GM23338 (cell line): ENCODE results near the gene ZCCHC4.

Experiments
- CREB1 ChIP-seq: fragments of 250-450 bp; sonication (Bioruptor Pico); IDR thresholded peaks from 2 replicates; pipeline ENCODE4 v1.5.0; 2020; ENCODE audit warnings: low read depth, mild to moderate bottlenecking, moderate library complexity
- POLR2AphosphoS5 ChIP-seq: IDR thresholded peaks from 2 replicates; pipeline ENCODE4 v1.6.1; 2016; ENCODE audit warnings: antibody characterized with exemption, low read depth
- TF ChIP-seq, protein P1 (sequence below), 2 experiments: fragments of 200-600 bp in 1 of 2; sonication (generic) in 1 of 2; conservative IDR thresholded peaks; 2 replicates each; pipeline versions ENCODE4 v1.5.1 to v1.6.1; 2016 to 2017; ENCODE audit warnings: antibody characterized with exemption in 2 of 2, low read depth in 2 of 2, mild to moderate bottlenecking in 2 of 2, moderate library complexity in 1 of 2
- TF ChIP-seq, protein P2 (sequence below): IDR thresholded peaks from 2 replicates; pipeline ENCODE4 v1.6.1; 2016; ENCODE audit warnings: antibody characterized with exemption
- TF ChIP-seq, protein P3 (sequence below): fragments of 250-450 bp; sonication (Bioruptor Pico); IDR thresholded peaks from 2 replicates; pipeline ENCODE4 v1.5.0; 2020; ENCODE audit warnings: mild to moderate bottlenecking, moderate library complexity

DNA sequence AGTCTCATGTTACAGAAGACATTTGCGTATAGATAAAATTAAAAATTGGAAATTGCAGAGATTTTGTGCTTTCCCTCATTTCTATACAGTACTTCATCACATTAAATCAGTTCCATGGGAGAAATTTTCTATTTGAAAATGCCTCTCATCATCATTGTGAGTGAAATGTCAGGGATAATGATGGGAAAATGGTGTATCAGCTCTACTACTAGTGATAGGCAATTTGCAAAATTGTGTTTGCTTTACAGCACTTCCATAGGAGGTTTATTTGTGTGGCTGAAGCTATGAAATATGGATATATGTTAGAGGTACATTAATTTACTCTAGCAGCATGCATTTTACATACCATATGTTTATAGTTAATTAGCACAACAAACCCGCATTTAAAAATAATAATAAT is 43.5 kb downstream of the ZCCHC4 start:
- TF ChIP-seq, protein P1, sequence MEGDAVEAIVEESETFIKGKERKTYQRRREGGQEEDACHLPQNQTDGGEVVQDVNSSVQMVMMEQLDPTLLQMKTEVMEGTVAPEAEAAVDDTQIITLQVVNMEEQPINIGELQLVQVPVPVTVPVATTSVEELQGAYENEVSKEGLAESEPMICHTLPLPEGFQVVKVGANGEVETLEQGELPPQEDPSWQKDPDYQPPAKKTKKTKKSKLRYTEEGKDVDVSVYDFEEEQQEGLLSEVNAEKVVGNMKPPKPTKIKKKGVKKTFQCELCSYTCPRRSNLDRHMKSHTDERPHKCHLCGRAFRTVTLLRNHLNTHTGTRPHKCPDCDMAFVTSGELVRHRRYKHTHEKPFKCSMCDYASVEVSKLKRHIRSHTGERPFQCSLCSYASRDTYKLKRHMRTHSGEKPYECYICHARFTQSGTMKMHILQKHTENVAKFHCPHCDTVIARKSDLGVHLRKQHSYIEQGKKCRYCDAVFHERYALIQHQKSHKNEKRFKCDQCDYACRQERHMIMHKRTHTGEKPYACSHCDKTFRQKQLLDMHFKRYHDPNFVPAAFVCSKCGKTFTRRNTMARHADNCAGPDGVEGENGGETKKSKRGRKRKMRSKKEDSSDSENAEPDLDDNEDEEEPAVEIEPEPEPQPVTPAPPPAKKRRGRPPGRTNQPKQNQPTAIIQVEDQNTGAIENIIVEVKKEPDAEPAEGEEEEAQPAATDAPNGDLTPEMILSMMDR (conservative IDR thresholded peaks at IDR 0.05; ENCODE audit: low read depth in 2 of 2) = no peak
- no peak for TF ChIP-seq POLR2AphosphoS5
- TF ChIP-seq, protein P2, sequence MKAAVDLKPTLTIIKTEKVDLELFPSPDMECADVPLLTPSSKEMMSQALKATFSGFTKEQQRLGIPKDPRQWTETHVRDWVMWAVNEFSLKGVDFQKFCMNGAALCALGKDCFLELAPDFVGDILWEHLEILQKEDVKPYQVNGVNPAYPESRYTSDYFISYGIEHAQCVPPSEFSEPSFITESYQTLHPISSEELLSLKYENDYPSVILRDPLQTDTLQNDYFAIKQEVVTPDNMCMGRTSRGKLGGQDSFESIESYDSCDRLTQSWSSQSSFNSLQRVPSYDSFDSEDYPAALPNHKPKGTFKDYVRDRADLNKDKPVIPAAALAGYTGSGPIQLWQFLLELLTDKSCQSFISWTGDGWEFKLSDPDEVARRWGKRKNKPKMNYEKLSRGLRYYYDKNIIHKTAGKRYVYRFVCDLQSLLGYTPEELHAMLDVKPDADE = no peak
- no peak for TF ChIP-seq CREB1 (CRISPR knock-in tag)
- TF ChIP-seq, protein P3, sequence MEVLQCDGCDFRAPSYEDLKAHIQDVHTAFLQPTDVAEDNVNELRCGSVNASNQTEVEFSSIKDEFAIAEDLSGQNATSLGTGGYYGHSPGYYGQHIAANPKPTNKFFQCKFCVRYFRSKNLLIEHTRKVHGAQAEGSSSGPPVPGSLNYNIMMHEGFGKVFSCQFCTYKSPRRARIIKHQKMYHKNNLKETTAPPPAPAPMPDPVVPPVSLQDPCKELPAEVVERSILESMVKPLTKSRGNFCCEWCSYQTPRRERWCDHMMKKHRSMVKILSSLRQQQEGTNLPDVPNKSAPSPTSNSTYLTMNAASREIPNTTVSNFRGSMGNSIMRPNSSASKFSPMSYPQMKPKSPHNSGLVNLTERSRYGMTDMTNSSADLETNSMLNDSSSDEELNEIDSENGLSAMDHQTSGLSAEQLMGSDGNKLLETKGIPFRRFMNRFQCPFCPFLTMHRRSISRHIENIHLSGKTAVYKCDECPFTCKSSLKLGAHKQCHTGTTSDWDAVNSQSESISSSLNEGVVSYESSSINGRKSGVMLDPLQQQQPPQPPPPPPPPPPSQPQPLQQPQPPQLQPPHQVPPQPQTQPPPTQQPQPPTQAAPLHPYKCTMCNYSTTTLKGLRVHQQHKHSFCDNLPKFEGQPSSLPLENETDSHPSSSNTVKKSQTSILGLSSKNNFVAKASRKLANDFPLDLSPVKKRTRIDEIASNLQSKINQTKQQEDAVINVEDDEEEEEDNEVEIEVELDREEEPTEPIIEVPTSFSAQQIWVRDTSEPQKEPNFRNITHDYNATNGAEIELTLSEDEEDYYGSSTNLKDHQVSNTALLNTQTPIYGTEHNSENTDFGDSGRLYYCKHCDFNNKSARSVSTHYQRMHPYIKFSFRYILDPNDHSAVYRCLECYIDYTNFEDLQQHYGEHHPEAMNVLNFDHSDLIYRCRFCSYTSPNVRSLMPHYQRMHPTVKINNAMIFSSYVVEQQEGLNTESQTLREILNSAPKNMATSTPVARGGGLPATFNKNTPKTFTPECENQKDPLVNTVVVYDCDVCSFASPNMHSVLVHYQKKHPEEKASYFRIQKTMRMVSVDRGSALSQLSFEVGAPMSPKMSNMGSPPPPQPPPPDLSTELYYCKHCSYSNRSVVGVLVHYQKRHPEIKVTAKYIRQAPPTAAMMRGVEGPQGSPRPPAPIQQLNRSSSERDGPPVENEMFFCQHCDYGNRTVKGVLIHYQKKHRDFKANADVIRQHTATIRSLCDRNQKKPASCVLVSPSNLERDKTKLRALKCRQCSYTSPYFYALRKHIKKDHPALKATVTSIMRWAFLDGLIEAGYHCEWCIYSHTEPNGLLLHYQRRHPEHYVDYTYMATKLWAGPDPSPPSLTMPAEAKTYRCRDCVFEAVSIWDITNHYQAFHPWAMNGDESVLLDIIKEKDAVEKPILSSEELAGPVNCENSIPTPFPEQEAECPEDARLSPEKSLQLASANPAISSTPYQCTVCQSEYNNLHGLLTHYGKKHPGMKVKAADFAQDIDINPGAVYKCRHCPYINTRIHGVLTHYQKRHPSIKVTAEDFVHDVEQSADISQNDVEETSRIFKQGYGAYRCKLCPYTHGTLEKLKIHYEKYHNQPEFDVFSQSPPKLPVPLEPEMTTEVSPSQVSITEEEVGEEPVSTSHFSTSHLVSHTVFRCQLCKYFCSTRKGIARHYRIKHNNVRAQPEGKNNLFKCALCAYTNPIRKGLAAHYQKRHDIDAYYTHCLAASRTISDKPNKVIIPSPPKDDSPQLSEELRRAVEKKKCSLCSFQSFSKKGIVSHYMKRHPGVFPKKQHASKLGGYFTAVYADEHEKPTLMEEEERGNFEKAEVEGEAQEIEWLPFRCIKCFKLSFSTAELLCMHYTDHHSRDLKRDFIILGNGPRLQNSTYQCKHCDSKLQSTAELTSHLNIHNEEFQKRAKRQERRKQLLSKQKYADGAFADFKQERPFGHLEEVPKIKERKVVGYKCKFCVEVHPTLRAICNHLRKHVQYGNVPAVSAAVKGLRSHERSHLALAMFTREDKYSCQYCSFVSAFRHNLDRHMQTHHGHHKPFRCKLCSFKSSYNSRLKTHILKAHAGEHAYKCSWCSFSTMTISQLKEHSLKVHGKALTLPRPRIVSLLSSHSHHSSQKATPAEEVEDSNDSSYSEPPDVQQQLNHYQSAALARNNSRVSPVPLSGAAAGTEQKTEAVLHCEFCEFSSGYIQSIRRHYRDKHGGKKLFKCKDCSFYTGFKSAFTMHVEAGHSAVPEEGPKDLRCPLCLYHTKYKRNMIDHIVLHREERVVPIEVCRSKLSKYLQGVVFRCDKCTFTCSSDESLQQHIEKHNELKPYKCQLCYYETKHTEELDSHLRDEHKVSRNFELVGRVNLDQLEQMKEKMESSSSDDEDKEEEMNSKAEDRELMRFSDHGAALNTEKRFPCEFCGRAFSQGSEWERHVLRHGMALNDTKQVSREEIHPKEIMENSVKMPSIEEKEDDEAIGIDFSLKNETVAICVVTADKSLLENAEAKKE = no peak
